NCI-H2029 treated with DMSO at 0.1 percent for 48 hours (cell line): ENCODE measurements around the gene SLCO4C1.
A peak's percentile ranks its signal among the peaks of the same experiment; 100 is the strongest.

Source experiments
- DNase-seq: peaks from one replicate; lab custom pipeline; 2025; lab: John Stamatoyannopoulos, UW

The SLCO4C1 gene

GRCh38 chr5:102271759-102272158 is 24.3 kb downstream of the SLCO4C1 start:
- DNase-seq = no peak

- no peak for DNase-seq
These were observed 26.0 kb downstream of the SLCO4C1 start for GRCh38 chr5:102270036-102270435.

- no peak for DNase-seq
These were observed 33.4 kb downstream of the SLCO4C1 start for GRCh38 chr5:102262688-102263087.

GRCh38 chr5:102249381-102249780 is 46.7 kb downstream of the SLCO4C1 start:
- DNase-seq = no peak

GRCh38 chr5:102243213-102243612 is 52.9 kb downstream of the SLCO4C1 start:
- no peak for DNase-seq

- DNase-seq = no peak
These were observed 54.2 kb downstream of the SLCO4C1 start for GRCh38 chr5:102241809-102242421.

GRCh38 chr5:102231693-102232619 is 64.1 kb downstream of the SLCO4C1 start:
- no peak for DNase-seq

- DNase-seq = no peak
These were observed 66.4 kb downstream of the SLCO4C1 start for GRCh38 chr5:102229685-102230084.

GRCh38 chr5:102226321-102226720 is 69.8 kb downstream of the SLCO4C1 start:
- no peak for DNase-seq

GRCh38 chr5:102223542-102224477 is 72.3 kb downstream of the SLCO4C1 start:
- peak; percentile 16 for DNase-seq

GRCh38 chr5:102222772-102223171 is 73.3 kb downstream of the SLCO4C1 start:
- DNase-seq = no peak

GRCh38 chr5:102221949-102222348 is 74.1 kb downstream of the SLCO4C1 start:
- no peak for DNase-seq

GRCh38 chr5:102218159-102218558 is 77.9 kb downstream of the SLCO4C1 start:
- no peak for DNase-seq

- no peak for DNase-seq
These were observed 79.4 kb downstream of the SLCO4C1 start for GRCh38 chr5:102216678-102217077.

- no peak for DNase-seq
These were observed 84.9 kb downstream of the SLCO4C1 start for GRCh38 chr5:102211165-102211564.

- no peak for DNase-seq
These were observed 95.2 kb downstream of the SLCO4C1 start for GRCh38 chr5:102200861-102201260.

- no peak for DNase-seq
These were observed 99.6 kb downstream of the SLCO4C1 start for GRCh38 chr5:102196481-102196880.
